Measurements from ENCODE around the gene GTPBP6. TPM values are rescaled to one million over a fixed set of nuclear protein-coding genes. Genes with fewer than 3 reads are reported as not detected.
"Not testable (repeated sequence)": the region's sequence is repeated elsewhere in the genome, so short reads cannot be mapped to it uniquely, and the experiment has no call there.

GTPBP6 gene
- total RNA-seq, 1 experiment from 2014 or later: 37.4 TPM

- TF ChIP-seq TCF7L2 (IDR thresholded peaks at IDR 0.05; ENCODE audit: low read depth, low read length) (no peak), SIN3A (IDR thresholded peaks at IDR 0.05; ENCODE audit: borderline replicate concordance, insufficient read depth, low read depth, low read length) (no peak)
- ATAC-seq (no peak), DNase-seq (ENCODE audit: low read depth, low spot score) (no peak)
- no TSS peak for BruUV-seq (replicated peaks)
- H3K36me3 ChIP-seq (ENCODE audit: control insufficient read depth, insufficient read depth, low read length): no peaks in the 10 kb centered on the region
- no peaks in the 10 kb centered on the region for H3K4me1 ChIP-seq (ENCODE audit: control insufficient read depth, insufficient read depth, low read length)
- H3K4me3 ChIP-seq (ENCODE audit: low read depth in 2 of 2, low read length in 2 of 2): no peak overlapping the region
- no peak overlapping the region for H3K27ac ChIP-seq (ENCODE audit: low read length)
- in situ Hi-C loops (cut with HindIII; ENCODE audit: low pct_unique_long_range_greater_than_20kb, low sequenced_read_pairs): no loop called here
- intact Hi-C loops (cut with micrococcal nuclease; ENCODE audit: unreplicated experiment): no loop called here
- POLR2A ChIA-PET: no interaction called here
- H3K9me3 ChIP-seq (ENCODE audit: control insufficient read depth, insufficient read depth, low read depth, low read length): no peaks in the 10 kb centered on the region
- no peaks in the 10 kb centered on the region for H3K27me3 ChIP-seq (ENCODE audit: control insufficient read depth, insufficient read depth, low read length)
- CTCF ChIA-PET: no interaction called here
Measured at GRCh38 chrX:264634-265455, 53.8 kb downstream of the GTPBP6 start.

- H3K4me3 ChIP-seq (ENCODE audit: low read depth in 2 of 2, low read length in 2 of 2); ATAC-seq; H3K27ac ChIP-seq (ENCODE audit: low read length); H3K9me3 ChIP-seq (ENCODE audit: control insufficient read depth, insufficient read depth, low read depth, low read length); intact Hi-C loops (cut with micrococcal nuclease; ENCODE audit: unreplicated experiment); in situ Hi-C loops (cut with HindIII; ENCODE audit: low pct_unique_long_range_greater_than_20kb, low sequenced_read_pairs); CTCF ChIA-PET; H3K4me1 ChIP-seq (ENCODE audit: control insufficient read depth, insufficient read depth, low read length); POLR2A ChIA-PET; BruUV-seq (replicated peaks); DNase-seq (ENCODE audit: low read depth, low spot score); H3K36me3 ChIP-seq (ENCODE audit: control insufficient read depth, insufficient read depth, low read length); H3K27me3 ChIP-seq (ENCODE audit: control insufficient read depth, insufficient read depth, low read length): not testable (repeated sequence)
Measured at GRCh38 chrX:264006-264405, 54.6 kb downstream of the GTPBP6 start.

- Histone ChIP-seq H3K4me3 (ENCODE audit: low read depth in 2 of 2, low read length in 2 of 2) (no peak overlapping the region), H3K4me1 (ENCODE audit: control insufficient read depth, insufficient read depth, low read length) (no peaks in the 10 kb centered on the region), H3K27ac (ENCODE audit: low read length) (no peak overlapping the region), H3K27me3 (ENCODE audit: control insufficient read depth, insufficient read depth, low read length) (no peaks in the 10 kb centered on the region), H3K9me3 (ENCODE audit: control insufficient read depth, insufficient read depth, low read depth, low read length) (no peaks in the 10 kb centered on the region), H3K36me3 (ENCODE audit: control insufficient read depth, insufficient read depth, low read length) (no peaks in the 10 kb centered on the region)
- intact Hi-C loops (cut with micrococcal nuclease; ENCODE audit: unreplicated experiment) (no loop called here), in situ Hi-C loops (cut with HindIII; ENCODE audit: low pct_unique_long_range_greater_than_20kb, low sequenced_read_pairs) (no loop called here)
- ChIA-PET POLR2A (no interaction called here), CTCF (no interaction called here)
- TF ChIP-seq TCF7L2 (IDR thresholded peaks at IDR 0.05; ENCODE audit: low read depth, low read length) (no peak), REST (IDR thresholded peaks at IDR 0.05; ENCODE audit: insufficient read depth in 1 of 2, low read depth in 2 of 2, low read length in 1 of 2) (no peak), POLR2AphosphoS5 (IDR thresholded peaks at IDR 0.05; ENCODE audit: low read depth, low read length) (no peak), SIN3A (IDR thresholded peaks at IDR 0.05; ENCODE audit: borderline replicate concordance, insufficient read depth, low read depth, low read length) (no peak)
- TF ChIP-seq, protein P1, sequence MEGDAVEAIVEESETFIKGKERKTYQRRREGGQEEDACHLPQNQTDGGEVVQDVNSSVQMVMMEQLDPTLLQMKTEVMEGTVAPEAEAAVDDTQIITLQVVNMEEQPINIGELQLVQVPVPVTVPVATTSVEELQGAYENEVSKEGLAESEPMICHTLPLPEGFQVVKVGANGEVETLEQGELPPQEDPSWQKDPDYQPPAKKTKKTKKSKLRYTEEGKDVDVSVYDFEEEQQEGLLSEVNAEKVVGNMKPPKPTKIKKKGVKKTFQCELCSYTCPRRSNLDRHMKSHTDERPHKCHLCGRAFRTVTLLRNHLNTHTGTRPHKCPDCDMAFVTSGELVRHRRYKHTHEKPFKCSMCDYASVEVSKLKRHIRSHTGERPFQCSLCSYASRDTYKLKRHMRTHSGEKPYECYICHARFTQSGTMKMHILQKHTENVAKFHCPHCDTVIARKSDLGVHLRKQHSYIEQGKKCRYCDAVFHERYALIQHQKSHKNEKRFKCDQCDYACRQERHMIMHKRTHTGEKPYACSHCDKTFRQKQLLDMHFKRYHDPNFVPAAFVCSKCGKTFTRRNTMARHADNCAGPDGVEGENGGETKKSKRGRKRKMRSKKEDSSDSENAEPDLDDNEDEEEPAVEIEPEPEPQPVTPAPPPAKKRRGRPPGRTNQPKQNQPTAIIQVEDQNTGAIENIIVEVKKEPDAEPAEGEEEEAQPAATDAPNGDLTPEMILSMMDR (IDR thresholded peaks at IDR 0.05): no peak
- no TSS peak for BruUV-seq (replicated peaks)
- ATAC-seq (no peak), DNase-seq (ENCODE audit: low read depth, low spot score) (no peak)
Measured at GRCh38 chrX:262381-262909, 56.2 kb downstream of the GTPBP6 start.

All from Panc1 (cell line).